Stimulated activated CD4-positive, alpha-beta T cell treated with anti-CD3 and anti-CD28 coated beads, TNF-alpha, amount 100 ng/mL, for 24 hours (primary cell): Measurements from ENCODE around the gene ADGRB3.
"Not testable (repeated sequence)": the region's sequence is repeated elsewhere in the genome, so short reads cannot be mapped to it uniquely, and the experiment has no call there.

ENCODE experiments used
- DNase-seq, 3 experiments: peaks; one replicate each; pipeline ENCODE4 v3.0.0-alpha.2; 2020; ENCODE audit warnings: low read depth in 3 of 3

ADGRB3 gene

GRCh38 chr6:68649669-68650068 is 14.6 kb downstream of the ADGRB3 start:
- no peak for DNase-seq

DNA sequence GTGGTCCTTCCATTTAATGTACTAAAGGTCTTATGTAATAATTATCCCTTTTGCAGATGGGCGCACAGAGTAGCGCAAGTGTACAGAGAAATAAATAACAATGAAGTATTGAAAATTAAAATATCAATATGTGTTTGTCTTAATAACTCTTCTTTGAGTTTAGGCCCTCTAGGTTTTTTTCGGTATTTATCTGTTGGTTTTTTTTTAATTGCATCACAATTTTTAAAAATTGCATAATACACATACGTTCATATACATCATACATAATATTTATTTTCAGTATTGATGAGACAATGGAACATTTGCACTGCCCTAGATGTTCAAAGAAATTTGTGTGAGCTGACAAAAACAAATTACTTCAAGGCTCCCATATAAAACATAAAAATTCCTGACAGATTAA is 15.1 kb downstream of the ADGRB3 start:
- DNase-seq, result no peak

- no peak for DNase-seq
Measured at GRCh38 chr6:68651011-68651985, 16.2 kb downstream of the ADGRB3 start.

GRCh38 chr6:68652117-68652536 is 17.0 kb downstream of the ADGRB3 start:
- DNase-seq, result no peak

- DNase-seq, result no peak
Measured at GRCh38 chr6:68653074-68653705, 18.1 kb downstream of the ADGRB3 start.

DNA sequence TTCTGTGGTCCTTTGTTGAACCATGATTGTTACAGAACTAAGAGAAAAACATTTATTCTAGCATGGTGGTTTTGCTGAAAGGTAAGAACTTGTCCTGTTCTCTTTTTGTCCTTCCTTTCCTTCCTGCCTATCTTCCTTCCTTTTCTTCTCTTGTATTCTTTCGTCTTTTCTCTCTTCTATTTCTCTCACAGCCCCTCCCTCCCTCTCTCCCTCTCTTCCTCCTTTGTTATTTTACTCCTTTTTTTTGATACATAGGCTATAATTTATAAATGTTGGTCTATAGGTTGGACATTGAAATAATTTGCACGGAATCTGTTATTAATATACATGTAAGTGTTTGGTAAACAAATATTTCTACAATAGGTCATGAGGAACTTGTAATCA is 18.6 kb downstream of the ADGRB3 start:
- DNase-seq, result no peak

DNA sequence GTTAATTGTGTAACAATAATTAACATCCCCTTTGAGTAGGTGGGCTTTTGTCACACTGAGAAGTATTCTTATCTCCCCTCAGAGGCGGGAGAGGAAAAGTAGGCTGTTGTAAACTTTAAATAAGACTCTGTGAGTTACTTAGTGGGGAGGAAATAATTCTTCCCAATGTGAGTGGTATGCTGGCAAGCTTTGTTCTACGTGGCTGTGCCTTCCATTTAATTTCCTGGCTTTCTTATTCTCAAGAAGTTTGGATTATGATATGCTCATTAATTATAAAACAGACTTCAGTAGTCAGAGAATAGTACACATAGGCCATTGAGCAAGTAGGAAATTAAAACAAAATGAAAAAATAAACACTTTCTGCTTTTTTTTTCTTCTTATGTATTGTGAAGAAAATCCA is 19.1 kb downstream of the ADGRB3 start:
- DNase-seq, result no peak

- no peak for DNase-seq
Measured at GRCh38 chr6:68655028-68655427, 19.9 kb downstream of the ADGRB3 start.

GRCh38 chr6:68657374-68658139 is 22.5 kb downstream of the ADGRB3 start:
- DNase-seq, result no peak

DNA sequence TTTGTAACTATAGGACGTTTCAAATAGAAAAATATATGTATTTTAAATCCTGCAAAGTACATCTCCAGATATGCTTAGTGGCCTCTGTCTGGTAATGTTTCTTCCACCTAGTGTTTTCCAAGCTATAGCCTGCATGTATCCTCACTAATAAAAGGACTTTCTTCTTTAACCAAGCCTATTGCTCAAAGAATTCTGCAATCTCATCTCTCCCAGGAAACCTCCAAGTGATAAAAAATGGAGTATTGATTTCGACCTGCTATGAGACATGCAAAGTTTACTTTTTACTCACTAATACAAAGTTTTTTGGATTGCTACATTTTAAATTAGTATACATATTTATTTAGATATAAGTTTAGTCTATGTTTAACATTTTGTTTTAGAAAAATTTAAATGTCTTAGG is 23.3 kb downstream of the ADGRB3 start:
- DNase-seq, result no peak

GRCh38 chr6:68673255-68673654 is 38.2 kb downstream of the ADGRB3 start:
- DNase-seq, result no peak

GRCh38 chr6:68675548-68675947 is 40.5 kb downstream of the ADGRB3 start:
- no peak for DNase-seq

DNA sequence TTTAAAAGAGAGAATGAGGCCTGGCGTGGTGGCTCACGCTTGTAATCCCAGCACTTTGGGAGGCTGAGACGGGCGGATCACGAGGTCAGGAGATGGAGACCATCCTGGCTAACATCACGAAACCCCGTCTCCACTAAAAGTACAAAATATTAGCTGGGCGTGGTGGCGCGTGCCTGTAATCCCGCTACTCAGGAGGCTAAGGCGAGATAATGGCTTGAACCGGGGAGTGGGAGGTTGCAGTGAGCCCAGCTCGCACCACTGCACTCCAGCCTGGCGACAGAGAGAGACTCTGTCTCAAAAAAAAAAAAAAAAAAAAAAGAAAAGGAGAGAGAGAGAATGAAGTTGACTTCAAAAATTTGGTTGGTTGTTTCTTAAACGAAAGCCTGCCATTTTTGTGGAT is 41.0 kb downstream of the ADGRB3 start:
- not testable (repeated sequence) for DNase-seq

GRCh38 chr6:68677058-68677457 is 42.0 kb downstream of the ADGRB3 start:
- DNase-seq, result no peak

DNA sequence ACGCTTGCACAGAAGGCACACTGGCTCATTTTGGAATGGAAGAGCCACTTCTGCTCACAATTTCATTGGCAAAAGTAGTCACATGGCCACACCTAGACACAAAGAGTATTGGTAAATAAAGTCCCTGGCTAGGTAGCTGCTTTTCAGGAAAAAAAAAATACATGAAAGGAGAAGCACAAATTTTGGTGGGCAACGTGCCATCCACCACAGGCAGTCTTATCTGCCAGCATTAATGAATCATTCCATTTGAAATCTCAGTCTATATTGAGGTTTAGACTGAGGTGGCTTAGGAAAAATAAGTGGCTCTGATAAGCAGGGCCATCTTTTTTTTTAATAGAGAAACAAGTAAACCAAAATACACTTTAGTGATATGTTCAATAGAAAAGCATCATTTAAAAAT is 44.3 kb downstream of the ADGRB3 start:
- DNase-seq, result no peak

DNA sequence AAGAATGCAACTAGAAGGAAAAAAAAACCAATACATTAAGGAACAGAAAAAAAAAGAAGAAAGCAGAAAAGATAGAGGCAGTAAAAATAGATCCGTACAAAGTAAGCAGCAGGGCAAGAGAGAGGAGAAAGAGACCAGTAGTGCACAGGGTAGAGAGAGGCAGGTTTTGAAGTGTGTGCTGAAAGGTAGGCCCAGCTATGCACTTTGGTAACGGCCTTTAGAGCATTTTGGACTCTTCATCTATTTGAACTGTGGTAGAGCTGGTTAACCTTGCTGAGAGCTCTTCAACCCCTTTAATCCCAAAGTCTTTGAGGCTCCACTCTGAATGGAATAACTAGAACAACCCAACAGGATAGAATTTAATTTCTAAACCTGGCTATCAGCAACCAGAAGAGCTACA is 45.2 kb downstream of the ADGRB3 start:
- no peak for DNase-seq

- no peak for DNase-seq
Measured at GRCh38 chr6:68689910-68690309, 54.8 kb downstream of the ADGRB3 start.

DNA sequence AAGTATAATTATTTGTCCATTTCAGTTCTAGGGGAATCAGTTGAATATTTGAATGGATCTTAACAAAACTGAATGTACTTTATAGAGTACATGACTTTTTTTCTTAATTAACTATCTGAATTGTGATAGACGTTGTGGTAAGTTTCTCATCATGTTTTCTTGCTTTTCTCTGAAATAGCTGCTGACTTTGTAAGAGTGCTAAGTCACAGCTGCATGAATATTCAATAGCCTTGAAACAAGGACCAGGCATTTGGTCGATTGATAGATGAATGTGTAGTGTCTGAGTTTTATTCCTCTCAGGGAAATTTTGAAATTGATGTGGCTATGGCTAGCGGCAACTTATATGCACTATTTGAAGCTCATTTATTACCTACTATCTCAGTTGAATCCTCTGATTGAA is 56.0 kb downstream of the ADGRB3 start:
- no peak for DNase-seq

DNA sequence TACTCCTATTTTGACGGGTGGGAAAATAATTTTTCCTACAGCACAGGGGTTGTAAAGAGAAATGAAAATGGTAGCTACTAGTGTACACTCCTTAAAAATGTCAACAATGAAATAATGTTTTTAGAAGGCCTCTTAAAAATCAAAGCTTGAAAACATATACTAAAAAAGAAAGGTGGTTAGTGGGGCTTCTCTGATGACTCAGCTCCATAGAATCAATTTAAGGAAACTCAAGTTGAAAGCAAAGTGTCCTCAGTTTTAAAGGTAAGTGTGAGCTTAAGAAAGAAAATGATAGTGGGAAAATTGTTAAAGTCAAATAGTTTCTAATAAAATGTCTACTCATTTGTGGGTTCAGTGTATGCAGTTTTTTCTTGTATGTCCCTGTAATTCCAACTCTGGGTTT is 58.2 kb downstream of the ADGRB3 start:
- DNase-seq, result no peak

DNA sequence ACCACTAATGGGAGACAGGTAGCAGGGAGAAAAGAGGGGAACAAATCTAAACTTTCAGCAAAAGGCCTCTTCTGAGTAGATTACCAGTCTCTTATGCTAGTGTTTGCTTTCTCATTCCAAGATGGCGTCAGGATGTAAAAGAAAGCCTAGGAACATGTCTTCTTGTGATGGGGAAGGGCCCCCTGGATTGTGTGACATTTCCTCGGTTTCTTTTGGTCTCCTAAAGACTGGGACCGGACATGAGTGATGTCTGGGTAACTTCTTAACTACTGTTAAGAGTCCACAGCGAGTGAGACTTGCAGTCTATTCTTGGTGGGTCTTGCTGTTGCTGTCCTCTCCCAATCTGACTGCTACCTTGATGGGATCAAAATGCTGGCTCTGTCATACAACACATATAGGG is 60.3 kb downstream of the ADGRB3 start:
- DNase-seq, result no peak

- no peak for DNase-seq
Measured at GRCh38 chr6:68695838-68696237, 60.8 kb downstream of the ADGRB3 start.

DNA sequence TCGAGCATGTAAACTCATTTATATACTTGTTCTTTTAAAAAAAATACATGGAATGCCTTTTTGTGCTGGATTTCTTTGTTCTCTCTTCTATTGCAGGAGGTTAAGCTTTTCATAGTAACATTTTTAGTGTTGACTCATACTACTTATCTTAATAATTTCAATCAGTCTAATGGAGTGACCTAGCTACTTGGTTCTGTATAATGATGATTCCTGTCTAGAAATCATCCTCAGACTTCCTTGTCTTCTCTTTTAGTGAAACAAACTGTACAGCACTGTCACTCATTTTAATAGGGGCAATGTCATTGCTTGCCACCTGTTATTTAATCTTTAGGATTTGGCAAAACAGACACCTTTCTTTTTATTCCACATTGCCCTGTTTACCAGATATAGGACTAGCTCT is 62.3 kb downstream of the ADGRB3 start:
- no peak for DNase-seq
